GM23338 (cell line): ENCODE measurements around the gene MEN1. TPM values are rescaled to one million over a fixed set of nuclear protein-coding genes. Genes with fewer than 3 reads are reported as not detected.

Experiments
- ATAC-seq: fragments of 200-7000 bp; cut with Tn5 transposase; 3 replicates; pipeline ENCODE4 v1.9.1; 2020
- DNase-seq: peaks from one replicate; pipeline ENCODE4 v3.0.0-alpha.2; 2015; ENCODE audit warnings: low spot score
- H2AFZ ChIP-seq: fragments of 200-600 bp; sonication (generic); 2 replicates; pipeline ENCODE4 v1.8.0; 2016; ENCODE audit warnings: antibody characterized with exemption, mild to moderate bottlenecking, moderate library complexity
- H3F3A ChIP-seq: fragments of 200-600 bp; sonication (generic); replicated peaks from 2 replicates; pipeline ENCODE4 v1.8.0; 2017; ENCODE audit warnings: antibody characterized with exemption, mixed run types, low read depth
- H3K27ac ChIP-seq: fragments of 200-600 bp; sonication (generic); 2 replicates; pipeline ENCODE4 v1.6.1; 2016; ENCODE audit warnings: low read depth
- H3K27me3 ChIP-seq: fragments of 200-600 bp; sonication (generic); 2 replicates; pipeline ENCODE4 v1.8.0; 2016; ENCODE audit warnings: mild to moderate bottlenecking, mixed run types, moderate library complexity; ENCODE audit not compliant: insufficient read depth
- H3K36me3 ChIP-seq: fragments of 200-600 bp; sonication (generic); 2 replicates; pipeline ENCODE4 v1.8.0; 2016; ENCODE audit warnings: mild to moderate bottlenecking; ENCODE audit not compliant: insufficient read depth
- H3K4me1 ChIP-seq: fragments of 200-600 bp; sonication (generic); 2 replicates; pipeline ENCODE4 v1.8.0; 2016; ENCODE audit warnings: mild to moderate bottlenecking, moderate library complexity; ENCODE audit not compliant: insufficient read depth
- H3K4me2 ChIP-seq: fragments of 200-600 bp; sonication (generic); 2 replicates; pipeline ENCODE4 v1.7.1; 2017; ENCODE audit warnings: mixed run types
- H3K4me3 ChIP-seq: fragments of 200-600 bp; sonication (generic); 2 replicates; pipeline ENCODE4 v1.6.1; 2016; ENCODE audit warnings: mixed run types
- H3K79me2 ChIP-seq: fragments of 200-600 bp; sonication (generic); replicated peaks from 2 replicates; pipeline ENCODE4 v1.8.0; 2017; ENCODE audit warnings: mild to moderate bottlenecking; ENCODE audit not compliant: insufficient read depth
- H3K9me2 ChIP-seq: fragments of 200-600 bp; sonication (generic); 2 replicates; pipeline ENCODE4 v1.8.0; 2017; ENCODE audit not compliant: insufficient read depth
- H4K20me1 ChIP-seq: fragments of 200-600 bp; sonication (generic); replicated peaks from 2 replicates; pipeline ENCODE4 v1.8.0; 2017; ENCODE audit warnings: mild to moderate bottlenecking; ENCODE audit not compliant: insufficient read depth
- H3K27ac Mint-ChIP-seq: 2 replicates; pipeline ENCODE4 v1.8.0; 2020; ENCODE audit warnings: inconsistent platforms, mild to moderate bottlenecking, moderate library complexity, mixed read lengths
- H3K27me3 Mint-ChIP-seq: 3 replicates; pipeline ENCODE4 v1.8.0; 2022; ENCODE audit warnings: low read depth, mild to moderate bottlenecking, moderate library complexity, mixed read lengths, inconsistent platforms; ENCODE audit not compliant: insufficient read depth, poor library complexity
- H3K36me3 Mint-ChIP-seq: 3 replicates; pipeline ENCODE4 v1.8.0; 2021; ENCODE audit warnings: low read depth, mild to moderate bottlenecking, inconsistent platforms, moderate library complexity, mixed read lengths
- H3K4me1 Mint-ChIP-seq: 3 replicates; pipeline ENCODE4 v1.8.0; 2020; ENCODE audit warnings: mild to moderate bottlenecking, inconsistent platforms, mixed read lengths
- H3K4me3 Mint-ChIP-seq: 3 replicates; pipeline ENCODE4 v1.8.0; 2021; ENCODE audit warnings: moderate library complexity, mild to moderate bottlenecking, inconsistent platforms, mixed read lengths
- H3K9me3 Mint-ChIP-seq: 3 replicates; pipeline ENCODE4 v1.8.0; 2020; ENCODE audit warnings: moderate library complexity, mild to moderate bottlenecking, inconsistent platforms, mixed read lengths
- CREB1 ChIP-seq: fragments of 250-450 bp; sonication (Bioruptor Pico); IDR thresholded peaks from 2 replicates; pipeline ENCODE4 v1.5.0; 2020; ENCODE audit warnings: low read depth, mild to moderate bottlenecking, moderate library complexity
- ETS1 ChIP-seq: IDR thresholded peaks from 2 replicates; pipeline ENCODE4 v1.6.1; 2016; ENCODE audit warnings: antibody characterized with exemption
- EZH2 ChIP-seq: fragments of 200-600 bp; sonication (generic); IDR thresholded peaks from one replicate; pipeline ENCODE4 v1.8.0; 2017; ENCODE audit warnings: antibody characterized with exemption, mild to moderate bottlenecking, low read depth; ENCODE audit not compliant: unreplicated experiment
- EZH2phosphoT487 ChIP-seq: fragments of 200-600 bp; sonication (generic); IDR thresholded peaks from one replicate; pipeline ENCODE4 v1.8.1; 2018; ENCODE audit warnings: antibody characterized with exemption; ENCODE audit not compliant: unreplicated experiment
- JUNB ChIP-seq: IDR thresholded peaks from one replicate; pipeline ENCODE4 v1.6.1; 2016; ENCODE audit warnings: antibody characterized with exemption; ENCODE audit not compliant: unreplicated experiment
- NANOG ChIP-seq: IDR thresholded peaks from 2 replicates; pipeline ENCODE4 v1.6.1; 2016; ENCODE audit warnings: antibody characterized with exemption, borderline replicate concordance
- POLR2AphosphoS5 ChIP-seq: IDR thresholded peaks from 2 replicates; pipeline ENCODE4 v1.6.1; 2016; ENCODE audit warnings: antibody characterized with exemption, low read depth
- ZNF114 ChIP-seq: fragments of 250-450 bp; sonication (Bioruptor Pico); IDR thresholded peaks from 2 replicates; pipeline ENCODE4 v1.5.0; 2020; ENCODE audit warnings: mild to moderate bottlenecking, moderate library complexity
- ZNF331 ChIP-seq: fragments of 250-450 bp; sonication (Bioruptor Pico); IDR thresholded peaks from 2 replicates; pipeline ENCODE4 v1.5.0; 2020; ENCODE audit warnings: low read depth, mild to moderate bottlenecking, moderate library complexity
- ZNF462 ChIP-seq: fragments of 250-450 bp; sonication (Bioruptor Pico); IDR thresholded peaks from 2 replicates; pipeline ENCODE4 v1.5.0; 2020; ENCODE audit warnings: mild to moderate bottlenecking, moderate library complexity
- polyA plus RNA-seq: library from polyadenylated mRNA; unstranded; fragments of >200 nt; fragmentation: Nextera tagmentation; extraction: Ambion mirVana; gene quantifications from 2 replicates; pipeline ENCODE4 v1.2.1, GENCODE V29; 2016
- total RNA-seq: library from RNA; depleted of rRNA; stranded (reverse); fragments of >200 nt; shearing (Covaris generic); gene quantifications from 2 replicates; pipeline ENCODE4 v1.2.3, GENCODE V29; 2014
- TF ChIP-seq, protein P1 (sequence below), 2 experiments: fragments of 200-600 bp in 1 of 2; sonication (generic) in 1 of 2; conservative IDR thresholded peaks; 2 replicates each; pipeline versions ENCODE4 v1.5.1 to v1.6.1; 2016 to 2017; ENCODE audit warnings: antibody characterized with exemption in 2 of 2, low read depth in 2 of 2, mild to moderate bottlenecking in 2 of 2, moderate library complexity in 1 of 2
- TF ChIP-seq, protein P2 (sequence below): IDR thresholded peaks from one replicate; pipeline ENCODE4 v1.6.1; 2018; ENCODE audit warnings: antibody characterized with exemption; ENCODE audit not compliant: unreplicated experiment

Gene MEN1
- total and polyA plus RNA-seq, 2 experiments from 2014 or later: 31.6 to 45.2 TPM

DNA sequence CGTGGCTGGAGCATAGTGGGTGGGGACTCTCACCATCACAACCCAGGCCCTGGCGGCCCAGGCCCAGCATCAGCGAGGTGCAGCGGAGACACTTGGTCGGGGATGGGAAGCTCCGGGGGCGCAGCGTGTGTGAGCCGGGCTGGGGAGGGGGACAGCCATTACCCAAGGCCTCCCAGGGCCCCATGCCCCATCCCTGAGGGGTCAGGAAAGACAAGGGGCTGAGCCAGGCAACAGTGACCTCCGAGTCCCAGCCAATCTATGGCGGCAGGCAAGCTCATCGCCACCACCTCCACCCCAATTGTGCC, 22.8 kb upstream of the MEN1 start:
- H3K27ac Mint-ChIP-seq: no peak overlapping the region
- Histone ChIP-seq H3K79me2 (no peaks in the 10 kb centered on the region), H3F3A (no peaks in the 10 kb centered on the region), H3K4me3 (no peak overlapping the region), H3K9me2 (no peaks in the 10 kb centered on the region), H3K4me1 (no peaks in the 10 kb centered on the region), H3K27me3 (no peaks in the 10 kb centered on the region), H4K20me1 (no peaks in the 10 kb centered on the region), H3K36me3 (no peaks in the 10 kb centered on the region), H3K27ac (no peak overlapping the region), H2AFZ (no peak overlapping the region), H3K4me2 (no peak overlapping the region)
- no peak for ATAC-seq
- H3K4me1 Mint-ChIP-seq: no peaks in the 10 kb centered on the region
- TF ChIP-seq, protein P1, sequence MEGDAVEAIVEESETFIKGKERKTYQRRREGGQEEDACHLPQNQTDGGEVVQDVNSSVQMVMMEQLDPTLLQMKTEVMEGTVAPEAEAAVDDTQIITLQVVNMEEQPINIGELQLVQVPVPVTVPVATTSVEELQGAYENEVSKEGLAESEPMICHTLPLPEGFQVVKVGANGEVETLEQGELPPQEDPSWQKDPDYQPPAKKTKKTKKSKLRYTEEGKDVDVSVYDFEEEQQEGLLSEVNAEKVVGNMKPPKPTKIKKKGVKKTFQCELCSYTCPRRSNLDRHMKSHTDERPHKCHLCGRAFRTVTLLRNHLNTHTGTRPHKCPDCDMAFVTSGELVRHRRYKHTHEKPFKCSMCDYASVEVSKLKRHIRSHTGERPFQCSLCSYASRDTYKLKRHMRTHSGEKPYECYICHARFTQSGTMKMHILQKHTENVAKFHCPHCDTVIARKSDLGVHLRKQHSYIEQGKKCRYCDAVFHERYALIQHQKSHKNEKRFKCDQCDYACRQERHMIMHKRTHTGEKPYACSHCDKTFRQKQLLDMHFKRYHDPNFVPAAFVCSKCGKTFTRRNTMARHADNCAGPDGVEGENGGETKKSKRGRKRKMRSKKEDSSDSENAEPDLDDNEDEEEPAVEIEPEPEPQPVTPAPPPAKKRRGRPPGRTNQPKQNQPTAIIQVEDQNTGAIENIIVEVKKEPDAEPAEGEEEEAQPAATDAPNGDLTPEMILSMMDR (conservative IDR thresholded peaks at IDR 0.05; ENCODE audit: low read depth in 2 of 2): no peak
- TF ChIP-seq ZNF114 (no peak), ZNF331 (CRISPR knock-in tag) (no peak), CREB1 (CRISPR knock-in tag) (no peak), NANOG (no peak), ETS1 (no peak), EZH2 (no peak), EZH2phosphoT487 (no peak), POLR2AphosphoS5 (no peak), JUNB (no peak), ZNF462 (no peak)
- TF ChIP-seq, protein P2, sequence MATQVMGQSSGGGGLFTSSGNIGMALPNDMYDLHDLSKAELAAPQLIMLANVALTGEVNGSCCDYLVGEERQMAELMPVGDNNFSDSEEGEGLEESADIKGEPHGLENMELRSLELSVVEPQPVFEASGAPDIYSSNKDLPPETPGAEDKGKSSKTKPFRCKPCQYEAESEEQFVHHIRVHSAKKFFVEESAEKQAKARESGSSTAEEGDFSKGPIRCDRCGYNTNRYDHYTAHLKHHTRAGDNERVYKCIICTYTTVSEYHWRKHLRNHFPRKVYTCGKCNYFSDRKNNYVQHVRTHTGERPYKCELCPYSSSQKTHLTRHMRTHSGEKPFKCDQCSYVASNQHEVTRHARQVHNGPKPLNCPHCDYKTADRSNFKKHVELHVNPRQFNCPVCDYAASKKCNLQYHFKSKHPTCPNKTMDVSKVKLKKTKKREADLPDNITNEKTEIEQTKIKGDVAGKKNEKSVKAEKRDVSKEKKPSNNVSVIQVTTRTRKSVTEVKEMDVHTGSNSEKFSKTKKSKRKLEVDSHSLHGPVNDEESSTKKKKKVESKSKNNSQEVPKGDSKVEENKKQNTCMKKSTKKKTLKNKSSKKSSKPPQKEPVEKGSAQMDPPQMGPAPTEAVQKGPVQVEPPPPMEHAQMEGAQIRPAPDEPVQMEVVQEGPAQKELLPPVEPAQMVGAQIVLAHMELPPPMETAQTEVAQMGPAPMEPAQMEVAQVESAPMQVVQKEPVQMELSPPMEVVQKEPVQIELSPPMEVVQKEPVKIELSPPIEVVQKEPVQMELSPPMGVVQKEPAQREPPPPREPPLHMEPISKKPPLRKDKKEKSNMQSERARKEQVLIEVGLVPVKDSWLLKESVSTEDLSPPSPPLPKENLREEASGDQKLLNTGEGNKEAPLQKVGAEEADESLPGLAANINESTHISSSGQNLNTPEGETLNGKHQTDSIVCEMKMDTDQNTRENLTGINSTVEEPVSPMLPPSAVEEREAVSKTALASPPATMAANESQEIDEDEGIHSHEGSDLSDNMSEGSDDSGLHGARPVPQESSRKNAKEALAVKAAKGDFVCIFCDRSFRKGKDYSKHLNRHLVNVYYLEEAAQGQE: no peak
- H3K36me3 Mint-ChIP-seq: peaks cover 7% of the 10 kb centered on the region; the same call in 2 of the 3 replicates
- H3K4me3 Mint-ChIP-seq: no peak overlapping the region
- peaks cover 2% of the 10 kb centered on the region for H3K27me3 Mint-ChIP-seq
- DNase-seq: no peak
- H3K9me3 Mint-ChIP-seq: no peaks in the 10 kb centered on the region
